Glomerular visceral epithelial cell (primary cell): ENCODE measurements around the gene ZNF500.

Experiments
- DNase-seq: peaks from one replicate; pipeline ENCODE4 v3.0.0-alpha.2; 2016; ENCODE audit errors: extremely low spot score

Gene ZNF500

GRCh38 chr16:4704913-4705312 is 62.0 kb downstream of the ZNF500 start:
- no peak for DNase-seq

GRCh38 chr16:4704491-4704890 is 62.5 kb downstream of the ZNF500 start:
- DNase-seq: no peak

- DNase-seq: no peak
Observed at GRCh38 chr16:4703906-4704305, 63.1 kb downstream of the ZNF500 start.

GRCh38 chr16:4702466-4702808 is 64.5 kb downstream of the ZNF500 start:
- peak; percentile 59 for DNase-seq

- DNase-seq: peak; percentile 23
Observed at GRCh38 chr16:4701791-4702465, 65.0 kb downstream of the ZNF500 start.

- DNase-seq: no peak
Observed at GRCh38 chr16:4700997-4701743, 65.8 kb downstream of the ZNF500 start.

GRCh38 chr16:4700380-4700996 is 66.5 kb downstream of the ZNF500 start:
- DNase-seq: no peak

- DNase-seq: no peak
Observed at GRCh38 chr16:4699046-4699556, 67.9 kb downstream of the ZNF500 start.

- no peak for DNase-seq
Observed at GRCh38 chr16:4698321-4699045, 68.5 kb downstream of the ZNF500 start.
